ENCODE data around the gene HACD2.
A peak's percentile ranks its signal among the peaks of the same experiment; 100 is the strongest.

HACD2 gene

GRCh38 chr3:123445702-123446101 lies 139.2 kb downstream of the HACD2 start:
- DNase-seq, result no peak

- DNase-seq, result no peak
These were observed 140.1 kb downstream of the HACD2 start for GRCh38 chr3:123444744-123445143.

- DNase-seq, result peak; percentile 4
These were observed 140.8 kb downstream of the HACD2 start for GRCh38 chr3:123444023-123444422.

- DNase-seq, result no peak
These were observed 141.9 kb downstream of the HACD2 start for GRCh38 chr3:123442908-123443307.

- DNase-seq, result no peak
These were observed 142.7 kb downstream of the HACD2 start for GRCh38 chr3:123442125-123442524.
